ENCODE results near the gene PNPLA2.

DNA sequence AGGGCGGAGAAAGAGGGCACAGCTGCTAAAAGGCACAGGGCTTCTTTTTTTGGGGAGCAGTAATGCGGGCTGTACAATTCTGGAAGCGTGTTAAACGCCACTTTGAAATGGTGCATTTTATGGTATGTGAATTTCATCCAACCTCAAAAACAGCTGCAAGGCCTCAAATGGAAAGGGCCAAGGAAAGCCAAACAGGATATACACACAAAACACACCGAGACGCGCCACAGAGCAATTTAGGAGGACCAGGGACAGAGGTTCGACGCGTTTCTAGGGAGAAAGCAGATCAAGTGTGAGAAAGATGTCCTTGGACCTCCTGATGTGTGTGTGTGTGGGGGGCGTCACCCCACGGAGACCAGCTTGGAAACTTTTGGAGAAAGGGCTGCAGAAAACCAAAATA lies 55.0 kb downstream of the PNPLA2 start:
- no peak for TF ChIP-seq CEBPB (IDR thresholded peaks at IDR 0.05; ENCODE audit: low read depth, low read length)
- no peak for TF ChIP-seq ZNF274 (IDR thresholded peaks at IDR 0.05; ENCODE audit: borderline replicate concordance, extremely low read depth, low read length)
- TF ChIP-seq SP2 (IDR thresholded peaks at IDR 0.05; ENCODE audit: low read length): no peak

Measured in H1 (cell line).